BE2C (cell line): ENCODE data around the gene ATP1A1.

Source experiments
- DNase-seq: peaks from one replicate; pipeline ENCODE4 v3.0.0-alpha.2; 2020
- H3K27me3 ChIP-seq: fragments of 250-450 bp; sonication (Bioruptor Pico); 2 replicates; pipeline ENCODE4 v1.5.1; 2020; ENCODE audit warnings: mild to moderate bottlenecking
- H3K36me3 ChIP-seq: fragments of 250-450 bp; sonication (Bioruptor Pico); 2 replicates; pipeline ENCODE4 v1.5.1; 2020; ENCODE audit warnings: mild to moderate bottlenecking
- H3K4me1 ChIP-seq: fragments of 250-450 bp; sonication (Bioruptor Pico); 2 replicates; pipeline ENCODE4 v1.5.1; 2020
- H3K4me3 ChIP-seq: 2 replicates; pipeline ENCODE4 v1.5.1; 2011; ENCODE audit warnings: low read depth, low read length
- H3K9me3 ChIP-seq: fragments of 250-450 bp; sonication (Bioruptor Pico); 2 replicates; pipeline ENCODE4 v1.5.1; 2020
- TF ChIP-seq, protein P1 (sequence below): IDR thresholded peaks from 2 replicates; pipeline ENCODE4 v1.5.1; 2012; ENCODE audit warnings: mild to moderate bottlenecking, low read depth, low read length

The ATP1A1 gene

DNA sequence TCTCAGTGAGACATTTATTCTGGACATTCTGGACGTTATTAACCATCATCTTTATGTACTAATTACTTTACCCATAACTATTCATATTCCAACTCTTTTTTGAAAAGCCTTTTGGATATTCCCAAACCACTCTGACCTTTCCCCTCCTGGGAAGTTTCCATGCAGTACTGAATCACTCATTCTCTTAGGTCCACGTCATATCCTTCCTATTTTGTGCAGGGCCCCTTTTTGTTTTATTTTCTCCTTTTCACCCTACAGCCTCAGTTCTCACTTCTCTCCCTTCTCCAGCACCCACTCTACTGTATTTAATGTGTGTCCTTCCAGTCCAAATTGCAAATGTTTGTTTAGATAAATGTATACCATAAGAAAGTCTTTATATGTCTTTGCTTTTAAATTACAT lies 16.4 kb upstream of the ATP1A1 start:
- no peaks in the 10 kb centered on the region for H3K9me3 ChIP-seq
- DNase-seq: no peak
- no peaks in the 10 kb centered on the region for H3K4me1 ChIP-seq
- H3K4me3 ChIP-seq: no peak overlapping the region
- no peaks in the 10 kb centered on the region for H3K27me3 ChIP-seq
- no peaks in the 10 kb centered on the region for H3K36me3 ChIP-seq
- TF ChIP-seq, protein P1, sequence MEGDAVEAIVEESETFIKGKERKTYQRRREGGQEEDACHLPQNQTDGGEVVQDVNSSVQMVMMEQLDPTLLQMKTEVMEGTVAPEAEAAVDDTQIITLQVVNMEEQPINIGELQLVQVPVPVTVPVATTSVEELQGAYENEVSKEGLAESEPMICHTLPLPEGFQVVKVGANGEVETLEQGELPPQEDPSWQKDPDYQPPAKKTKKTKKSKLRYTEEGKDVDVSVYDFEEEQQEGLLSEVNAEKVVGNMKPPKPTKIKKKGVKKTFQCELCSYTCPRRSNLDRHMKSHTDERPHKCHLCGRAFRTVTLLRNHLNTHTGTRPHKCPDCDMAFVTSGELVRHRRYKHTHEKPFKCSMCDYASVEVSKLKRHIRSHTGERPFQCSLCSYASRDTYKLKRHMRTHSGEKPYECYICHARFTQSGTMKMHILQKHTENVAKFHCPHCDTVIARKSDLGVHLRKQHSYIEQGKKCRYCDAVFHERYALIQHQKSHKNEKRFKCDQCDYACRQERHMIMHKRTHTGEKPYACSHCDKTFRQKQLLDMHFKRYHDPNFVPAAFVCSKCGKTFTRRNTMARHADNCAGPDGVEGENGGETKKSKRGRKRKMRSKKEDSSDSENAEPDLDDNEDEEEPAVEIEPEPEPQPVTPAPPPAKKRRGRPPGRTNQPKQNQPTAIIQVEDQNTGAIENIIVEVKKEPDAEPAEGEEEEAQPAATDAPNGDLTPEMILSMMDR: no peak

DNA sequence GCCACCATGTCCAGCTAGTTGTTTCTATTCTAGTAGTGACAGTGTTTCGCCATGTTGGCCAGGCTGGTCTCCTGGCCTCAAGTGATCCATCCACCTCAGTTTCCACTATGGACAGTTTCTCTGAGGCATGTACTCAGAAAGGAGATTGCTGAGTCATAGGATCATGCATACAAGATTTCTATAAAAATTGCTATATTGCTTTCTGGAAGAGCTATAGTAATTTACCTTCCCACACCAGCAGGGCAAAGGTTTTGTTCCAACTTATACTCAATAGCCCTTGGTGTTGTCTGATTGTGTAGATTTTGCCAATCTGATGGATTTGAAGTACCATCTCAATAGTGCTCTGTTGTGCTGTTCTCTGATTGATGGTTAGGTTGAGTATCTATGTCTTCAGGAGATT lies 15.6 kb upstream of the ATP1A1 start:
- H3K4me1 ChIP-seq: no peaks in the 10 kb centered on the region

DNA sequence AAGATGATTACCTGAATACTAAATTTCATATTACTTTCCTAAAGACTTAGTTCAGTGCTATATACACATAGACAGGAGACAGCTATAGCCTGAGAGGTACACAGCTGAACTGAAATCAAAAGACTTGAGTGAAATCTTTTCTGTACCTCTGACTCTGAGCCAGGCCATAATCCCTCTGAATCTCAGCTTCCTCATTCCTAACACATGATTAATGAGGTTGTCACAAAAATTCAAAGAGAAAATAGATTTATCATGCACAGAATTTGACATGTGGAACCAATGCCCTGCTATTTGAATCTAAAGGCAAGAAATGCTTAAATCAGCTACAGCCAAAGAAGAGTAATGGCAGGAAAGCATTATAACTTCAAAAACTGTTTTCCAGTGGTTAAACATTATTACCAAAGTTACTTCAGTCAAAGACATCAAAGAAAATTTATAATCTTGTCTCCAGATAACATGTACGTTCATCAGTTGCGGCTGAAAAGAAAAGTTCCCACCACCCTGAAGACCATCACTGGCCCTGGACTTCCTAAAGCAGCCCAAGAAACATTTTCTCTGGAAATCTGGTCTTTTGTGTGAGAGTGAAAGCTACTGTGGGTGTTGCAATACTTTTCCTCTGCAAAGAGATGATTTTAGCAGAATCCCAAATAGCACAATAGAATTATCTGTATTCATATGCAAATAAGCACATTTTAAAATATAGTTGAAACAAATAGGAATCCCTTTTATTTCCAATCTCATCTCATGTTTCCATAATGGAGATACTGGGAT lies 13.8 kb upstream of the ATP1A1 start:
- Histone ChIP-seq H3K9me3 (no peaks in the 10 kb centered on the region), H3K4me1 (no peaks in the 10 kb centered on the region), H3K36me3 (no peaks in the 10 kb centered on the region), H3K4me3 (no peak overlapping the region), H3K27me3 (no peaks in the 10 kb centered on the region)
- no peak for DNase-seq
- TF ChIP-seq, protein P1: no peak

More for the DNA sequence above, 15.6 kb upstream of the ATP1A1 start:
- Histone ChIP-seq H3K36me3 (no peaks in the 10 kb centered on the region), H3K4me3 (no peak overlapping the region), H3K27me3 (no peaks in the 10 kb centered on the region), H3K9me3 (no peaks in the 10 kb centered on the region)
- no peak for DNase-seq
- TF ChIP-seq, protein P1: no peak

DNA sequence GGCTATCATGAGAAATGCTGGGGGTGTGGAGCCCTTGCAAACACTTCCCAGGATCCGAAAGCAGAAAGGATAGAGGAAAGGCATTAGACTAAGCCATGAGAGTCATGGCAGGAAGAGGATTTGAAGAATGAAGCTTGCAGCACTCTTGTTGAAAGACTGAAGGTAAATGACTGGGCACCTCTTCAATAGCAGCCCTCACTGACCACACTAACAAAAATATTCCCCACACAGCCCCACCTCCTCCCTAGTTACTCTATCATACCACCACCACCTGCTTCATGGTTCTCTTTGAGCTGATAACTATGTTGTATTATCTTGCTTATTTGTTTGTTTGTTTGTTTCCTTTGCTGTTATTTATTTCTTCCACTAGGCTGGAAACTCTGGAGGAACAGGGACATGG lies 13.2 kb upstream of the ATP1A1 start:
- no peak for DNase-seq
- Histone ChIP-seq H3K36me3 (no peaks in the 10 kb centered on the region), H3K27me3 (no peaks in the 10 kb centered on the region), H3K4me1 (peaks cover 6% of the 10 kb centered on the region), H3K4me3 (no peak overlapping the region), H3K9me3 (no peaks in the 10 kb centered on the region)
- TF ChIP-seq, protein P1: no peak

DNA sequence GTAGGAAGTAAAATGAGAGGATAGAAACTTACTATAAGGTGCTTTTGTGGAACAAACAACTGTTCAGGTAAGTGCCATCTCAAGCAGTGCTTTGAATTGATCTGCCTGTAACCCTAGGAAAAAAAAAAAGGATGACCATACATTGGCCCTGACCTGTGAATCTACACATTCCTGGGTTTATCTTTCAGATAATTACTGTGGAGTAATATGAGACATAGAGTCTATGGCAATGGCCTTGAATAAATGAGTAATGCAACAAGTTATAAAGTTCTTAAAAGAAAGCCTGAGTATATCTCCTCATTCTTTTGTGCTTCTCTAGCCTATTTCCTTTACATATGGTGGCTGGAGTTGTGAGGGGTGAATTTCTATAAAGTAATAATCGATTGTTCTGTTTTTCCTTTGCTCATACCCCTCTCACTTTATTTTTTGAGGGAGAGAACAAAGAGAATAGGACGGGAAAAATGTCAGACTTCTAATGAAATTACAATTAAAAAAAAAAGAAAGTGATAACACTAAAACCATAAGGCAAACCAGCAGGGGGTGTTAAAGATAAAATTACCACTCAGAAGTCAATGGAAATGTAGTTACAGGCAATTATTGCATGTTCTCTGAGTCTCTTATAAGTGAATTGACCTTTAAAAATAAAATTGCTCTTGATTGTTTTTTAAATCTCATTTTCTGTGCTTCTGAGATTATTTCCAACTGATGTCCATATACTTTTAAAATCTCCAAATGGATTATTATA lies 12.4 kb upstream of the ATP1A1 start:
- TF ChIP-seq, protein P1: peak; percentile 25; the same call in 1 of the 2 replicates
- H3K27me3 ChIP-seq: no peaks in the 10 kb centered on the region
- H3K36me3 ChIP-seq: no peaks in the 10 kb centered on the region
- H3K4me1 ChIP-seq: peaks cover 9% of the 10 kb centered on the region
- no peaks in the 10 kb centered on the region for H3K9me3 ChIP-seq
- no peak for DNase-seq
- H3K4me3 ChIP-seq: no peak overlapping the region

DNA sequence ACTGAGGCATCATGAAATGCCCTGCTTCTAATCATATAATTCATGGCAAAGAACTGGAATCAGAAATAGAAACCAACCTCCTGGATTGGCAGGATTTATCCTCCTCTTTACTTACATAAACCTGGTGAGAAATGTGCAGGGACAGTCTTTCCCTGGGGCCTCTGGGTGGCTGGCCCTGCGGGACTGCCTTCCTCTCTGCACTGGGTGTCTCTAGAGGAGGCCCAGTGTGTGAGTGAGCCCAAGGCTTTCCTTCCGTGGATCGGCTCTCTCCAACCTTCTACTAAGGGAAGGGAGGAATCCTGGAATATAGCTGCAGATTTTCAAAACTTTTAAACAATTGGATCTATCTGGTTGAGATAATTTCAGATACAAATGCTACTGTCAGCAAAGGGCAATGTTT lies 11.4 kb upstream of the ATP1A1 start:
- DNase-seq: no peak
- Histone ChIP-seq H3K36me3 (no peaks in the 10 kb centered on the region), H3K27me3 (no peaks in the 10 kb centered on the region), H3K4me1 (peaks cover 16% of the 10 kb centered on the region), H3K4me3 (no peak overlapping the region), H3K9me3 (no peaks in the 10 kb centered on the region)
- TF ChIP-seq, protein P1: no peak
